MM.1S (cell line): ENCODE measurements around the gene ARHGAP27.
"Not testable (repeated sequence)": the region's sequence is repeated elsewhere in the genome, so short reads cannot be mapped to it uniquely, and the experiment has no call there.

Experiments
- DNase-seq: peaks from one replicate; pipeline ENCODE4 v3.0.0-alpha.2; 2015
- H2AFZ ChIP-seq: fragments of 300-600 bp; sonication (generic); 2 replicates; pipeline ENCODE4 v1.6.0; 2016; ENCODE audit warnings: antibody characterized with exemption, low read length
- H3F3A ChIP-seq: fragments of 300-600 bp; sonication (generic); 2 replicates; pipeline ENCODE4 v1.6.1; 2016; ENCODE audit warnings: mild to moderate bottlenecking, antibody characterized with exemption, low read length, moderate library complexity, mixed read lengths; ENCODE audit not compliant: insufficient read depth
- H3K27ac ChIP-seq: fragments of 300-600 bp; sonication (generic); 2 replicates; pipeline ENCODE4 v1.5.1; 2016; ENCODE audit warnings: mild to moderate bottlenecking, low read length
- H3K27me3 ChIP-seq: fragments of 300-600 bp; sonication (generic); replicated peaks from 2 replicates; pipeline ENCODE4 v1.6.0; 2016; ENCODE audit warnings: low read length; ENCODE audit not compliant: insufficient read depth
- H3K36me3 ChIP-seq: fragments of 300-600 bp; sonication (generic); replicated peaks from 2 replicates; pipeline ENCODE4 v1.6.1; 2016; ENCODE audit warnings: mild to moderate bottlenecking, low read length, mixed read lengths; ENCODE audit not compliant: insufficient read depth
- H3K4me1 ChIP-seq: fragments of 300-600 bp; sonication (generic); 2 replicates; pipeline ENCODE4 v1.6.1; 2016; ENCODE audit warnings: low read length, mixed read lengths
- H3K4me2 ChIP-seq: fragments of 300-600 bp; sonication (generic); 2 replicates; pipeline ENCODE4 v1.6.0; 2016; ENCODE audit warnings: low read depth, low read length
- H3K4me3 ChIP-seq: fragments of 300-600 bp; sonication (generic); 2 replicates; pipeline ENCODE4 v1.5.1; 2016; ENCODE audit warnings: low read length, mixed read lengths
- H3K79me2 ChIP-seq: fragments of 300-600 bp; sonication (generic); 2 replicates; pipeline ENCODE4 v1.6.1; 2016; ENCODE audit warnings: mixed run types, low read length, mixed read lengths
- H3K9ac ChIP-seq: fragments of 300-600 bp; sonication (generic); 2 replicates; pipeline ENCODE4 v1.6.1; 2016; ENCODE audit warnings: low read length, mixed read lengths
- H3K9me2 ChIP-seq: fragments of 300-600 bp; sonication (generic); replicated peaks from 2 replicates; pipeline ENCODE4 v1.6.1; 2016; ENCODE audit warnings: mild to moderate bottlenecking, low read length, mixed read lengths; ENCODE audit not compliant: insufficient read depth
- H3K9me3 ChIP-seq: fragments of 300-600 bp; sonication (generic); replicated peaks from 2 replicates; pipeline ENCODE4 v1.6.1; 2016; ENCODE audit warnings: mild to moderate bottlenecking, low read length, mixed read lengths; ENCODE audit not compliant: insufficient read depth
- H4K20me1 ChIP-seq: fragments of 300-600 bp; sonication (generic); 2 replicates; pipeline ENCODE4 v1.6.1; 2016; ENCODE audit warnings: mild to moderate bottlenecking, low read length, moderate library complexity, mixed read lengths; ENCODE audit not compliant: insufficient read depth
- CTCF ChIP-seq: fragments of 300-600 bp; sonication (generic); IDR thresholded peaks from 2 replicates; pipeline ENCODE4 v1.5.1; 2016; ENCODE audit warnings: antibody characterized with exemption, low read length, mixed read lengths
- EZH2 ChIP-seq: fragments of 300-600 bp; sonication (generic); optimal IDR thresholded peaks from 2 replicates; pipeline ENCODE3; 2017; ENCODE audit warnings: low read depth, mild to moderate bottlenecking, antibody characterized with exemption, low read length, mixed read lengths
- EZH2phosphoT487 ChIP-seq: fragments of 300-600 bp; sonication (generic); IDR thresholded peaks from 2 replicates; pipeline ENCODE4 v1.6.1; 2018; ENCODE audit warnings: antibody characterized with exemption, low read length

ARHGAP27 gene

GRCh38 chr17:45345554-45346215, 87.0 kb downstream of the ARHGAP27 start:
- TF ChIP-seq CTCF (no peak), EZH2 (no peak), EZH2phosphoT487 (no peak)
- Histone ChIP-seq H3K79me2 (no peaks in the 10 kb centered on the region), H3K4me3 (no peak overlapping the region), H3K27ac (no peak overlapping the region), H3K9me2 (no peaks in the 10 kb centered on the region), H3F3A (no peaks in the 10 kb centered on the region), H3K9me3 (no peaks in the 10 kb centered on the region), H3K9ac (no peak overlapping the region), H3K4me1 (no peaks in the 10 kb centered on the region), H4K20me1 (no peaks in the 10 kb centered on the region), H2AFZ (no peak overlapping the region), H3K4me2 (no peak overlapping the region), H3K27me3 (no peaks in the 10 kb centered on the region), H3K36me3 (no peaks in the 10 kb centered on the region)
- DNase-seq: no peak

DNA sequence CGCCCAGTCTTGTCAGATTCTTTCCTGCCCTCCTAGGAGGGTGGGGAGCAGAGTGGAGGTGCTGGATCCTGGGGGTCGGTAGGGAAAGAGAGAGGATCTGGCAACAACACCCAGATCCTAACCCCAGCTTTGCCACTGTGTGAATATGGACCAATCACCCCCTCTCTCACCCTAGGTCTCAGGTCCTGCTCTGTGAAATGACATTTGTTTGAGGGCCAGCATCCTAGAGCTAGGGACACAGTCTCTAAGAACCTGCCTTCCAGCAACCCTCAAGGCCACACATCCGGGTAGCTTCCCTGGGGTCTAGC, 87.5 kb downstream of the ARHGAP27 start:
- no peak overlapping the region for H3K9ac ChIP-seq
- H3K9me2 ChIP-seq: no peaks in the 10 kb centered on the region
- no peak overlapping the region for H3K4me3 ChIP-seq
- H3K27ac ChIP-seq: no peak overlapping the region
- H3F3A ChIP-seq: no peaks in the 10 kb centered on the region
- no peaks in the 10 kb centered on the region for H3K36me3 ChIP-seq
- no peak overlapping the region for H2AFZ ChIP-seq
- H3K79me2 ChIP-seq: no peaks in the 10 kb centered on the region
- H3K4me2 ChIP-seq: no peak overlapping the region
- TF ChIP-seq EZH2phosphoT487 (no peak), EZH2 (no peak), CTCF (no peak)
- H3K27me3 ChIP-seq: no peaks in the 10 kb centered on the region
- no peaks in the 10 kb centered on the region for H3K9me3 ChIP-seq
- H4K20me1 ChIP-seq: no peaks in the 10 kb centered on the region
- DNase-seq: no peak
- H3K4me1 ChIP-seq: no peaks in the 10 kb centered on the region

GRCh38 chr17:45343967-45344664, 88.6 kb downstream of the ARHGAP27 start:
- not testable (repeated sequence) for H3F3A ChIP-seq, H3K4me1 ChIP-seq, H3K79me2 ChIP-seq, H3K36me3 ChIP-seq, DNase-seq, H3K4me2 ChIP-seq, H3K4me3 ChIP-seq, H4K20me1 ChIP-seq, H3K9me2 ChIP-seq, H3K9me3 ChIP-seq, H3K27ac ChIP-seq, H3K9ac ChIP-seq, H2AFZ ChIP-seq, H3K27me3 ChIP-seq
